A549 (cell line): ENCODE results near the gene DNMT3B.

Experiments
- CEBPB ChIP-seq, 2 experiments: fragments of >200 bp in 1 of 2; sonication (Bioruptor Twin) in 1 of 2; formaldehyde crosslinking in 1 of 2; IDR thresholded peaks; 2 replicates each; pipeline ENCODE4 v1.6.1; 2012 to 2016
- CHD4 ChIP-seq: fragments of 200-600 bp; sonication (generic); IDR thresholded peaks from 2 replicates; pipeline ENCODE4 v1.6.1; 2016; ENCODE audit warnings: antibody characterized with exemption, mild to moderate bottlenecking, borderline replicate concordance
- CTCF ChIP-seq: fragments of >200 bp; sonication (Bioruptor Twin); formaldehyde crosslinking; IDR thresholded peaks from 3 replicates; pipeline ENCODE4 v1.5.1; 2016
- EP300 ChIP-seq, 2 experiments: fragments of >200 bp; sonication (Bioruptor Twin); formaldehyde crosslinking; IDR thresholded peaks; 2 replicates in 1 of 2; 3 replicates in 1 of 2; pipeline ENCODE4 v1.6.1; 2016 to 2017
- JUN ChIP-seq, 2 experiments: fragments of >200 bp; sonication (Bioruptor Twin); formaldehyde crosslinking; IDR thresholded peaks; 2 replicates in 1 of 2; 3 replicates in 1 of 2; pipeline ENCODE4 v1.6.1; 2016 to 2017
- NPAS2 ChIP-seq: fragments of 250-450 bp; sonication (Bioruptor Pico); IDR thresholded peaks from 2 replicates; pipeline ENCODE4 v1.8.0; 2022; ENCODE audit warnings: mild to moderate bottlenecking, moderate library complexity, borderline replicate concordance
- POLR2A ChIP-seq: IDR thresholded peaks from 2 replicates; pipeline ENCODE4 v1.6.1; 2012; ENCODE audit warnings: mild to moderate bottlenecking, low read length
- RAD21 ChIP-seq, 2 experiments: fragments of >200 bp in 1 of 2; sonication (Bioruptor Twin) in 1 of 2; formaldehyde crosslinking in 1 of 2; IDR thresholded peaks in 1 of 2; conservative IDR thresholded peaks in 1 of 2; 2 replicates in 1 of 2; 3 replicates in 1 of 2; pipeline ENCODE4 v1.6.1; 2012 to 2018; ENCODE audit warnings: inconsistent platforms in 1 of 2
- RCOR1 ChIP-seq: fragments of 150-350 bp; IDR thresholded peaks from 2 replicates; pipeline ENCODE4 v1.6.1; 2014; ENCODE audit warnings: antibody characterized with exemption, low read length, low read depth
- REST ChIP-seq: fragments of 200-600 bp; sonication (generic); IDR thresholded peaks from 2 replicates; pipeline ENCODE4 v1.6.1; 2016; ENCODE audit warnings: antibody characterized with exemption, mild to moderate bottlenecking, moderate library complexity
- RFX5 ChIP-seq: fragments of 450-650 bp; IDR thresholded peaks from 2 replicates; pipeline ENCODE4 v1.7.1; 2014; ENCODE audit warnings: antibody characterized with exemption, mild to moderate bottlenecking, moderate library complexity
- TF ChIP-seq, protein P1 (sequence below): IDR thresholded peaks from 2 replicates; pipeline ENCODE4 v1.6.1; 2012
- TF ChIP-seq, protein P2 (sequence below): fragments of >200 bp; sonication (Bioruptor Twin); formaldehyde crosslinking; IDR thresholded peaks from 3 replicates; pipeline ENCODE4 v1.6.1; 2016

DNA sequence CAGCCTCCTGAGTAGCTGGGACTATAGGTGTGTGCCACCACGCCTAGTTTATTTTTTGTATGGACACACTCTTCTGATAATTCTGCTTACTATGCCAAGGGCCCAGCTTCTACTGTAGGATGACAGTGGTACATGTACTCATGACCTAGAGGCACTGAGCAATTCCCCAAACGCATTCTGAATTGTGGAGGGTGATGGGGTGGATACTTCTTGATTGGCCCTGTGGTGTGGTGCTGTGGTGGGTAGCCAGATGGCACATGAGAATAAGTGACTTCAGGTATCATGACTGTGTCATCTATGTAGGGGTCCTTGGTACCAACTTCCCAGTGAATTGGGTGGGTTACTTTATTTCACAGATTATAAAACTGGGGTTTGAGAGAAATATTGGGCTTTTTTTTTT lies 11.0 kb downstream of the DNMT3B start:
- TF ChIP-seq JUN (IDR thresholded peaks at IDR 0.05) (no peak), CTCF (no peak), REST (no peak), RAD21 (conservative IDR thresholded peaks at IDR 0.05 in 1 of 2, IDR thresholded peaks at IDR 0.05 in 1 of 2) (no peak), POLR2A (no peak), CEBPB (IDR thresholded peaks at IDR 0.05) (no peak), CHD4 (no peak), RFX5 (no peak), EP300 (IDR thresholded peaks at IDR 0.05) (no peak), RCOR1 (no peak), NPAS2 (CRISPR knock-in tag) (no peak)
- TF ChIP-seq, protein P1, sequence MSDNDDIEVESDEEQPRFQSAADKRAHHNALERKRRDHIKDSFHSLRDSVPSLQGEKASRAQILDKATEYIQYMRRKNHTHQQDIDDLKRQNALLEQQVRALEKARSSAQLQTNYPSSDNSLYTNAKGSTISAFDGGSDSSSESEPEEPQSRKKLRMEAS = no peak
- TF ChIP-seq, protein P2, sequence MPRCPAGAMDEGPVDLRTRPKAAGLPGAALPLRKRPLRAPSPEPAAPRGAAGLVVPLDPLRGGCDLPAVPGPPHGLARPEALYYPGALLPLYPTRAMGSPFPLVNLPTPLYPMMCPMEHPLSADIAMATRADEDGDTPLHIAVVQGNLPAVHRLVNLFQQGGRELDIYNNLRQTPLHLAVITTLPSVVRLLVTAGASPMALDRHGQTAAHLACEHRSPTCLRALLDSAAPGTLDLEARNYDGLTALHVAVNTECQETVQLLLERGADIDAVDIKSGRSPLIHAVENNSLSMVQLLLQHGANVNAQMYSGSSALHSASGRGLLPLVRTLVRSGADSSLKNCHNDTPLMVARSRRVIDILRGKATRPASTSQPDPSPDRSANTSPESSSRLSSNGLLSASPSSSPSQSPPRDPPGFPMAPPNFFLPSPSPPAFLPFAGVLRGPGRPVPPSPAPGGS = no peak
